GM13976 (cell line): Measurements from ENCODE around the gene VGLL4.

Source experiments
- DNase-seq: peaks from one replicate; pipeline ENCODE4 v3.0.0; 2012; ENCODE audit warnings: low spot score
- in situ Hi-C: fragments of 300-500 bp; cut with MboI; formaldehyde crosslinking; loops from one replicate; pipeline ENCODE4 v1.12.0; 2022; ENCODE audit warnings: low sequenced_read_pairs, mixed read lengths, inconsistent platforms; ENCODE audit not compliant: unreplicated experiment
- TF ChIP-seq, protein P1 (sequence below): IDR thresholded peaks from 2 replicates; pipeline ENCODE4 v1.5.1; 2012; ENCODE audit warnings: borderline replicate concordance, mild to moderate bottlenecking; ENCODE audit not compliant: insufficient read depth; ENCODE audit errors: extremely low read depth, missing control alignments, control extremely low read depth

Gene VGLL4

DNA sequence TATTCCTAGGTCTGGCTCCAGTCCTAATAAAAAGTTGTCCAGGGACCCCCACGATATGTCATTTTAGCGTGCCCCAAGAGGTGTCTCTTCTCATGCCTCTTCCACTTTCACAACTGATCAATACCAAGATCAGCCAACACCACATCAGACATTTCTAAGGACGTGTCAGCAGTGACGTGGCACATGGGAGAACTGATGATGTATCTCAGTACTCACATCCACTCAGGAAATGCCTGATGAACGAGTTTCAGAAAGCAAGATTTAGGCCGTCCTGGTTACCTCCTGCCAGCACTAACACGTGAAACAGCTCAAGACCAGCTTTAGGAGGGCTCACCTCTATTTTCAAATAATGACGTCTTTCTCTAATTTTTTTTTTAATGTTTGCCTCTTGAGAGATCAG, 19.6 kb downstream of the VGLL4 start:
- in situ Hi-C loops = no loop called here

DNA sequence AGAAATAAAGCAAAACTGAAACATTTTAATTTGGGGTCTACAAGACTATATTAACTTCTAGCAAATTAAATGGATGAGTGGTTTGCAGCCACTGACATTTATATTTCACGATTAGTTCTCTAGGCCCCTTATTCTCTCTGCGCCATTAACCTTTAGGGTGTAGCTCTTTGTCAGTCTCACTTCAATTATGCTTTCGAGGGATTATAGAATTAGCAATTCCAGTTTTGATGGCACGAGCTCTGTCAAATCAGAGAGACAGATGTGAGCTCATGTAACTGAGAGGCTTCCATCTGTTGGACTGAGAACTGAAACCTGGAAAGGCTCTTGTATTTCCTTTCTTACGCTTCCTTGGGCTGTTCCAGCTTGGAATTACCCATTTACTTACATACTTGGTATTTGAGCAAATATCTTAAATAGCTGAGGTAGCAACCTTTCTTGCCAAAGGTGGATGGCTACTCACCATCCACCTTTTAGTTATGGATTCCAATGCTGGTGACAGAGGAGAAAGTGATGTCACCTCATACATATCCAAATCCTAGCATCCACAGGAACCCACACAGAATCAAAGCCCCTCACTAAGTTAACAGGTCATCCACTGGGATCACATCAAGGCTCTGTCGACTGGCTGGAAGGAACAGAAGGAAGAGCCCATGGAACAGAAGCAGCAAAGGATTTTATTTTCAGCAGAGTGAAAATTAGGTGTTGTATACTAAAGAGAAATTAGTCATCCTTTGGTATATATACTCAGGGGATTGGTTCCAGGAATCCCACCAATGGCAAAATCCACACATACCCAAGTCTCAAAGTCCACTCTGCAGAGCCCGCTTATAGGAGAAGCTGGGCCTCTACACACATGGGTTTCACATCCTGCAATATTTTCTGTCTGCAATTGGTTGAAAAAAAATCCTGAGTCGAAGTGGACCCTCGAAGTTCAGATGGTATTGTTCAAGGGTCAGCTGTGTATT, 20.8 kb downstream of the VGLL4 start:
- TF ChIP-seq, protein P1, sequence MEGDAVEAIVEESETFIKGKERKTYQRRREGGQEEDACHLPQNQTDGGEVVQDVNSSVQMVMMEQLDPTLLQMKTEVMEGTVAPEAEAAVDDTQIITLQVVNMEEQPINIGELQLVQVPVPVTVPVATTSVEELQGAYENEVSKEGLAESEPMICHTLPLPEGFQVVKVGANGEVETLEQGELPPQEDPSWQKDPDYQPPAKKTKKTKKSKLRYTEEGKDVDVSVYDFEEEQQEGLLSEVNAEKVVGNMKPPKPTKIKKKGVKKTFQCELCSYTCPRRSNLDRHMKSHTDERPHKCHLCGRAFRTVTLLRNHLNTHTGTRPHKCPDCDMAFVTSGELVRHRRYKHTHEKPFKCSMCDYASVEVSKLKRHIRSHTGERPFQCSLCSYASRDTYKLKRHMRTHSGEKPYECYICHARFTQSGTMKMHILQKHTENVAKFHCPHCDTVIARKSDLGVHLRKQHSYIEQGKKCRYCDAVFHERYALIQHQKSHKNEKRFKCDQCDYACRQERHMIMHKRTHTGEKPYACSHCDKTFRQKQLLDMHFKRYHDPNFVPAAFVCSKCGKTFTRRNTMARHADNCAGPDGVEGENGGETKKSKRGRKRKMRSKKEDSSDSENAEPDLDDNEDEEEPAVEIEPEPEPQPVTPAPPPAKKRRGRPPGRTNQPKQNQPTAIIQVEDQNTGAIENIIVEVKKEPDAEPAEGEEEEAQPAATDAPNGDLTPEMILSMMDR = no peak
- no peak for DNase-seq
- in situ Hi-C loops = no loop called here

More for the DNA sequence above, 19.6 kb downstream of the VGLL4 start:
- TF ChIP-seq, protein P1 = no peak
- peak; percentile 45 for DNase-seq

DNA sequence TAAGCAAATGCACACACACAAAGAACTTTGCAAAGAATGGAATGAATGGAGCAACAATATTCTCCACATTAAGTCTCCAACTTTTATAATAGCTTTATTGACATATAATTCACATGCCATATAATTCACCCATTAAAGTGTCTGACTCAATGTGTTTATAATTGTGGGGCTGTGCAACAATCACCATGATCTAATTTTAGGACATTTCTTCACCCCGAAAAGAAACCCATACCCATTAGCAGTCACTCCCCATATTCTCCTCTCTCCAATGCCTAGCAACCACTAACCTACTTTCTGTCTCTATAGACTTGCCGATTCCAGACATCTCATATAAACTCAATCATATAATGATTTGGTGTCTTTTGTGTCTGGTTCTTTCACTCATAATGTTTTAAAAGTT, 22.6 kb downstream of the VGLL4 start:
- in situ Hi-C loops = no loop called here
- TF ChIP-seq, protein P1 = no peak

DNA sequence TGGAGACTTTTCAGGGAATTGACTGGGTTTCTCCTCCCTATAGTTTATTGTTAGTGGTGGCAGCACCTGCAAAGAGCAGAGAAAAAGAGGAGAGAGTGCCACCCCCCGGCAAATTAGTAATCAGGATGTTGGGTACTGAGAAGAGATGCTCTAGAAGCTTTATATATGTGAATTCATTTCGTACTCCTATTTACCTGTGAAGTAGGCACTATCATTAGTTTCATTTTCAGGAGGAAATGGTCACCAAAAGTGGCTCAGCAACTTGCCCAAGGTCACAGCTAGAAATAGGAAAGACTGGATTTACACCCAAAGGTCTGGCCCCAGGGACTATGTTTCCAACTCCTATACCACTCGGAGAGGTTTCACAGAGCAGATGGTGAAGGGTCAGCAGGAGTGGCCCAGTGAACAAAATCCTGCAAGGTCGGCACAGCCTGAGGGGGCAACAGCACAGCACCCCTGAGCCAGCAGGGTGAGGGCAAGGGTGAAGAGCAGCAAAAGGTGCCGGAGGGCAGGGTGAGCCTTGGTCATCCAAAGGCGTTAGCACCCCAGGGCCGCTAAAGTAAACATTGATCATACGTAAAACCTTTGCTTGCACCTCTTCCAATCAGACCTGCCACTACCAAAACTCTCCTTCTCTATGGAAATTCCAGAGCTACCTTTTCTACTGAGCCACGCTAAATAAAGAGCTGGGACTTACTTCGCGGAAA, 23.6 kb downstream of the VGLL4 start:
- DNase-seq = no peak
- in situ Hi-C loops = no loop called here
- TF ChIP-seq, protein P1 = no peak

More for the DNA sequence above, 22.6 kb downstream of the VGLL4 start:
- DNase-seq = no peak

DNA sequence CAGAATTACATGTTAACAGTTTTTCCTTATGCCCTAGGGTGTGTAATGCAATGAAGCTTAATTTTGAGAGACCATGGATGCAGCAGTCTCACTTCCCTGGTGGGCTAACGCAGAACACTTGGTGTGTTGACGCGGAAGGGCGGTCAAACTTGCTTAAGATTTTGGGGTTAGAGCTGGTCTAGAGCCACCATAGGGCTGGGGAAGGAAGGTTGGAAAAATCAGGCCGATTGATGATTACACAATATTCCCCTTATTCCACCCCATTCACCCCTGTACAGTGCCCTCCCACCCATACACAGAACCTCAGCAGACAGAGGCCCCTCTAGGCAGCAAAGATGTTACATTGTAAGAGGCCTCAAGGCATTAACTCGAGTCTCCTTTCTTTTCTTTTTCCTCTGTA, 24.3 kb downstream of the VGLL4 start:
- TF ChIP-seq, protein P1 = no peak
- in situ Hi-C loops = no loop called here
- DNase-seq = no peak

DNA sequence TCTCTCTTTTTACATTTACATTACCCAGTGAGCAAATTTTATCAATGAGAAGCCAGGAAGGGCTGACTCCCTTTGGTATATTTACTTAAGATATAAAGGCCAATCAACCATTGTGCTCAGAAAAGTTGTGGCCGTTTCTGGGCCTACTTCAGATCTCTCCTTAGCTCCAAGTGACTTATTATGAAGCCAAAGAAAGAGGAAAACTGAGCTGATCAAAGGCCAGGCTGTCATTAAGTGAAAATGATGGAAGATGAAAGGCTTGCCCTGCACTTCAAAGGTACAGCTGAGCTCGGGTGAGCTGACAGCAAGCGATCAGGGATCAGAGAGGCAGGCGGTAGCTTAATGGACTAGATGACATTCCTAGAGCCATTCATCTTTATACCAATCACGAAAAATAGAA, 24.8 kb downstream of the VGLL4 start:
- no peak for DNase-seq
- TF ChIP-seq, protein P1 = no peak
- in situ Hi-C loops = no loop called here
